WTC11 (cell line): Measurements from ENCODE around the gene NOL12. TPM values are rescaled to one million over a fixed set of nuclear protein-coding genes. Genes with fewer than 3 reads are reported as not detected.

ENCODE experiments used
- ATAC-seq: fragments of 200-7000 bp; cut with Tn5 transposase; 2 replicates; pipeline ENCODE4 v1.10.0; 2021; ENCODE audit warnings: mild to moderate bottlenecking, moderate library complexity
- CTCF ChIA-PET: fragments of 300-600 bp; sonication (Branson Sonifier 250); formaldehyde crosslinking; loops from one replicate; lab custom pipeline; 2021; ENCODE audit warnings: antibody characterized with exemption; lab: Charles Lee
- POLR2A ChIA-PET: fragments of 350-600 bp; sonication (Branson Sonifier 250); formaldehyde crosslinking; loops from one replicate; lab custom pipeline; 2021; ENCODE audit warnings: antibody characterized with exemption; lab: Charles Lee
- DNase-seq: peaks from one replicate; pipeline ENCODE4 v3.0.0; 2021; ENCODE audit warnings: low spot score
- H3K27ac Mint-ChIP-seq: 2 replicates; pipeline ENCODE4 v1.8.0; 2021; ENCODE audit warnings: mixed read lengths
- H3K27me3 Mint-ChIP-seq: 2 replicates; pipeline ENCODE4 v1.8.0; 2021; ENCODE audit warnings: low read depth, mild to moderate bottlenecking, moderate library complexity, mixed read lengths
- H3K36me3 Mint-ChIP-seq: 2 replicates; pipeline ENCODE4 v1.8.0; 2021; ENCODE audit warnings: mixed read lengths
- H3K4me1 Mint-ChIP-seq: 2 replicates; pipeline ENCODE4 v1.8.0; 2022; ENCODE audit warnings: mixed read lengths
- H3K4me3 Mint-ChIP-seq: 2 replicates; pipeline ENCODE4 v1.8.0; 2021; ENCODE audit warnings: mild to moderate bottlenecking, moderate library complexity, mixed read lengths
- H3K9me3 Mint-ChIP-seq: 2 replicates; pipeline ENCODE4 v1.8.0; 2021; ENCODE audit warnings: mixed read lengths
- CREB1 ChIP-seq: sonication (generic); formaldehyde crosslinking; IDR thresholded peaks from 2 replicates; pipeline ENCODE4 v1.8.0; 2023; ENCODE audit warnings: mild to moderate bottlenecking, missing genetic modification reagents
- CREM ChIP-seq: sonication (generic); formaldehyde crosslinking; IDR thresholded peaks from 2 replicates; pipeline ENCODE4 v1.8.1; 2022; ENCODE audit warnings: mild to moderate bottlenecking, missing genetic modification reagents, moderate library complexity
- ELF4 ChIP-seq: sonication (generic); formaldehyde crosslinking; IDR thresholded peaks from 2 replicates; pipeline ENCODE4 v1.8.1; 2022; ENCODE audit warnings: low read depth, mild to moderate bottlenecking, moderate library complexity, missing genetic modification reagents
- EMX1 ChIP-seq: fragments of 250-450 bp; sonication (Bioruptor Pico); IDR thresholded peaks from 2 replicates; pipeline ENCODE4 v1.8.0; 2021; ENCODE audit warnings: mild to moderate bottlenecking
- ERG ChIP-seq: fragments of 250-450 bp; sonication (Bioruptor Pico); IDR thresholded peaks from 2 replicates; pipeline ENCODE4 v1.8.0; 2021; ENCODE audit warnings: mild to moderate bottlenecking
- FOXK1 ChIP-seq: sonication (generic); formaldehyde crosslinking; IDR thresholded peaks from 2 replicates; pipeline ENCODE4 v1.8.0; 2022; ENCODE audit warnings: mild to moderate bottlenecking, moderate library complexity, missing genetic modification reagents
- FOXP1 ChIP-seq: sonication (generic); formaldehyde crosslinking; IDR thresholded peaks from 2 replicates; pipeline ENCODE4 v1.8.0; 2022; ENCODE audit warnings: missing genetic modification reagents, mild to moderate bottlenecking, moderate library complexity, borderline replicate concordance
- GABPB1 ChIP-seq: sonication (generic); formaldehyde crosslinking; IDR thresholded peaks from 2 replicates; pipeline ENCODE4 v1.8.1; 2023; ENCODE audit warnings: mild to moderate bottlenecking, missing genetic modification reagents
- GTF2I ChIP-seq: fragments of 250-450 bp; sonication (Bioruptor Pico); conservative IDR thresholded peaks from 2 replicates; pipeline ENCODE4 v1.4.0; 2021; ENCODE audit warnings: mild to moderate bottlenecking
- IRF2 ChIP-seq: sonication (generic); formaldehyde crosslinking; IDR thresholded peaks from 2 replicates; pipeline ENCODE4 v1.8.0; 2022; ENCODE audit warnings: low read depth, missing genetic modification reagents, borderline replicate concordance
- JAZF1 ChIP-seq: fragments of 250-450 bp; sonication (Bioruptor Pico); IDR thresholded peaks from 2 replicates; pipeline ENCODE4 v1.9.0; 2021; ENCODE audit warnings: moderate library complexity, mild to moderate bottlenecking, inconsistent platforms
- MLX ChIP-seq: sonication (generic); formaldehyde crosslinking; IDR thresholded peaks from 2 replicates; pipeline ENCODE4 v1.8.1; 2023; ENCODE audit warnings: mild to moderate bottlenecking, missing genetic modification reagents, moderate library complexity
- RELA ChIP-seq: sonication (generic); formaldehyde crosslinking; IDR thresholded peaks from 2 replicates; pipeline ENCODE4 v1.8.1; 2022; ENCODE audit warnings: missing genetic modification reagents, mild to moderate bottlenecking, borderline replicate concordance
- SOX15 ChIP-seq: fragments of 250-450 bp; sonication (Bioruptor Pico); IDR thresholded peaks from 2 replicates; pipeline ENCODE4 v1.9.0; 2021; ENCODE audit warnings: mild to moderate bottlenecking
- TCF7 ChIP-seq: sonication (generic); formaldehyde crosslinking; IDR thresholded peaks from 2 replicates; pipeline ENCODE4 v1.8.0; 2022; ENCODE audit warnings: mild to moderate bottlenecking, low read depth, missing genetic modification reagents, moderate library complexity
- TEAD1 ChIP-seq: sonication (generic); formaldehyde crosslinking; IDR thresholded peaks from 2 replicates; pipeline ENCODE4 v1.8.0; 2022; ENCODE audit warnings: mild to moderate bottlenecking, missing genetic modification reagents
- USF1 ChIP-seq: sonication (generic); formaldehyde crosslinking; IDR thresholded peaks from 2 replicates; pipeline ENCODE4 v1.8.0; 2022; ENCODE audit warnings: mild to moderate bottlenecking, missing genetic modification reagents
- ZBTB21 ChIP-seq: sonication (generic); formaldehyde crosslinking; IDR thresholded peaks from 2 replicates; pipeline ENCODE4 v1.8.1; 2023; ENCODE audit warnings: mild to moderate bottlenecking, missing genetic modification reagents, borderline replicate concordance
- ZNF138 ChIP-seq: sonication (generic); formaldehyde crosslinking; conservative IDR thresholded peaks from 2 replicates; pipeline ENCODE4 v1.8.1; 2022; ENCODE audit warnings: mild to moderate bottlenecking, moderate library complexity, missing genetic modification reagents
- ZNF219 ChIP-seq: sonication (generic); formaldehyde crosslinking; IDR thresholded peaks from 2 replicates; pipeline ENCODE4 v1.8.0; 2023; ENCODE audit warnings: missing genetic modification reagents, mild to moderate bottlenecking, borderline replicate concordance
- ZNF281 ChIP-seq: sonication (generic); formaldehyde crosslinking; IDR thresholded peaks from 2 replicates; pipeline ENCODE4 v1.8.0; 2023; ENCODE audit warnings: mild to moderate bottlenecking, missing genetic modification reagents
- total RNA-seq: library from RNA; stranded (reverse); gene quantifications from 3 replicates; pipeline ENCODE4 v1.2.3, GENCODE V29; 2021
- TF ChIP-seq, protein P1 (sequence below): sonication (generic); formaldehyde crosslinking; IDR thresholded peaks from 2 replicates; pipeline ENCODE4 v1.8.0; 2022; ENCODE audit warnings: mild to moderate bottlenecking, missing genetic modification reagents
- TF ChIP-seq, protein P2 (sequence below): sonication (generic); formaldehyde crosslinking; conservative IDR thresholded peaks from 2 replicates; pipeline ENCODE4 v1.8.1; 2022; ENCODE audit warnings: mild to moderate bottlenecking, missing genetic modification reagents

The NOL12 gene
- total RNA-seq, 1 experiment from 2014 or later: 24.9 TPM

- TF ChIP-seq ZNF281 (no peak), TEAD1 (no peak), ELF4 (CRISPR knock-in tag) (no peak), GABPB1 (CRISPR knock-in tag) (no peak), ERG (CRISPR knock-in tag) (no peak), EMX1 (CRISPR knock-in tag) (no peak), USF1 (CRISPR knock-in tag) (no peak), FOXP1 (CRISPR knock-in tag) (no peak), ZNF219 (no peak)
- TF ChIP-seq, protein P1, sequence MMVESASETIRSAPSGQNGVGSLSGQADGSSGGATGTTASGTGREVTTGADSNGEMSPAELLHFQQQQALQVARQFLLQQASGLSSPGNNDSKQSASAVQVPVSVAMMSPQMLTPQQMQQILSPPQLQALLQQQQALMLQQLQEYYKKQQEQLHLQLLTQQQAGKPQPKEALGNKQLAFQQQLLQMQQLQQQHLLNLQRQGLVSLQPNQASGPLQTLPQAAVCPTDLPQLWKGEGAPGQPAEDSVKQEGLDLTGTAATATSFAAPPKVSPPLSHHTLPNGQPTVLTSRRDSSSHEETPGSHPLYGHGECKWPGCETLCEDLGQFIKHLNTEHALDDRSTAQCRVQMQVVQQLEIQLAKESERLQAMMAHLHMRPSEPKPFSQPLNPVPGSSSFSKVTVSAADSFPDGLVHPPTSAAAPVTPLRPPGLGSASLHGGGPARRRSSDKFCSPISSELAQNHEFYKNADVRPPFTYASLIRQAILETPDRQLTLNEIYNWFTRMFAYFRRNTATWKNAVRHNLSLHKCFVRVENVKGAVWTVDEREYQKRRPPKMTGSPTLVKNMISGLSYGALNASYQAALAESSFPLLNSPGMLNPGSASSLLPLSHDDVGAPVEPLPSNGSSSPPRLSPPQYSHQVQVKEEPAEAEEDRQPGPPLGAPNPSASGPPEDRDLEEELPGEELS: no peak
- TF ChIP-seq, protein P2, sequence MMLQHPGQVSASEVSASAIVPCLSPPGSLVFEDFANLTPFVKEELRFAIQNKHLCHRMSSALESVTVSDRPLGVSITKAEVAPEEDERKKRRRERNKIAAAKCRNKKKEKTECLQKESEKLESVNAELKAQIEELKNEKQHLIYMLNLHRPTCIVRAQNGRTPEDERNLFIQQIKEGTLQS (CRISPR knock-in tag): no peak
Measured at GRCh38 chr22:37663521-37664140, 22.5 kb upstream of the NOL12 start (continued).

DNA sequence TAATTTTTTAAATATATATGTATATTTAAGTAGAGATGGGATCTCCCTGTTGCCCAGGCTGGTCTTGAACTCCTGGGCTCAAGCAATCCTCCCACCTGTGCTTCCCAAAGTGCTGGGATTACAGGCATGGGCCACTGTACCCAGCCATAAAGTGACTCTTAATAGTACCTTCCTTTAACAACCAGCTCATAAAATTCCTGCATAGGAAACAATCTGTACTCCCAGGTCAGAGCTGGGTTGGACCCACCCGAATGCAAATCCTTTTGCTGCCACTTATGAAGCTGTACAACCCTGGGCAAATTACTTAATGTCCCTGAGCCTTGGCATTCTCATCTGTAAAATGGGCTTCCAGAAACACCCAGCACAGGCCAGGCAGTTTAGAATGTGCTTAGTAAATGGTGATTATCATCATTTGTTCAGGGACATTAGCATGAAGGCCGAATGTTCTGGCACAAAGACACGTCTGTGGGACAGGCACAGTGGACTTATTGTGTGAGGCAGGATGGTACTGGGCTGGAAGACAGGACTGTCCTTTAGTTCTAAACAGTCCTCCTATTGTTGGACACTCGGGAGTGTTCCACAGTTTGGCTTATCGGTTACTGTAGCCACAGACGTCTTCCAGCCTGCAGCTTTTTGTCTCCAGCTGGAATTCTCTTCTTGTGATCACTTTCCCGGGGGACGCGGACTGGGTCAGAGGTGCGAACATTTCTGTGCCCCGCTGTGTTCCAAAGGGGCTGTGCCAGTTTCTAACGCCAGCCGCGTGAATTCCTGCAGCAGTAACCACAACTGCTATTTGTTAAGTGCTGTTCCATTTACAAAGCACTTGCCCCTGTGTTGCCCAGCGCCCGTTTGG is 21.7 kb upstream of the NOL12 start:
- Mint-ChIP-seq H3K4me1 (peaks cover 27% of the 10 kb centered on the region), H3K4me3 (no peak overlapping the region), H3K9me3 (no peaks in the 10 kb centered on the region), H3K27ac (no peak overlapping the region), H3K36me3 (peaks cover 17% of the 10 kb centered on the region; the same call in 1 of the 2 replicates), H3K27me3 (no peaks in the 10 kb centered on the region)
- ATAC-seq: no peak
- TF ChIP-seq FOXK1 (no peak), SOX15 (CRISPR knock-in tag) (no peak), GTF2I (CRISPR knock-in tag) (no peak), JAZF1 (CRISPR knock-in tag) (no peak), RELA (CRISPR knock-in tag) (no peak), ZNF138 (CRISPR knock-in tag) (no peak), ZBTB21 (CRISPR knock-in tag) (no peak), IRF2 (CRISPR knock-in tag) (no peak), CREM (CRISPR knock-in tag) (no peak), MLX (CRISPR knock-in tag) (no peak), CREB1 (CRISPR knock-in tag) (no peak), TCF7 (CRISPR knock-in tag) (no peak)
- POLR2A ChIA-PET: no interaction called here
- DNase-seq: no peak
- CTCF ChIA-PET: interaction anchor here (0.6 to 12.1 kb wide), 6 partner anchors 11 to 285 kb away, joined by 3 to 161 read pairs (median 4); partner anchors contain the start of genes LGALS1 and SH3BP1
